HFF-Myc (cell line): ENCODE results near the gene RCOR1.

Source experiments
- DNase-seq: peaks from one replicate; pipeline ENCODE4 v3.0.0-alpha.2; 2011; ENCODE audit warnings: low read depth; ENCODE audit errors: extremely low read depth
- H3K4me3 ChIP-seq: replicated peaks from 2 replicates; pipeline ENCODE4 v1.5.1; 2011; ENCODE audit warnings: low read depth, mild to moderate bottlenecking, control low read depth, low read length
- TF ChIP-seq, protein P1 (sequence below): IDR thresholded peaks from 2 replicates; pipeline ENCODE4 v1.5.1; 2012; ENCODE audit warnings: mild to moderate bottlenecking, low read depth, low read length, control low read depth; ENCODE audit errors: missing control alignments

RCOR1 gene

DNA sequence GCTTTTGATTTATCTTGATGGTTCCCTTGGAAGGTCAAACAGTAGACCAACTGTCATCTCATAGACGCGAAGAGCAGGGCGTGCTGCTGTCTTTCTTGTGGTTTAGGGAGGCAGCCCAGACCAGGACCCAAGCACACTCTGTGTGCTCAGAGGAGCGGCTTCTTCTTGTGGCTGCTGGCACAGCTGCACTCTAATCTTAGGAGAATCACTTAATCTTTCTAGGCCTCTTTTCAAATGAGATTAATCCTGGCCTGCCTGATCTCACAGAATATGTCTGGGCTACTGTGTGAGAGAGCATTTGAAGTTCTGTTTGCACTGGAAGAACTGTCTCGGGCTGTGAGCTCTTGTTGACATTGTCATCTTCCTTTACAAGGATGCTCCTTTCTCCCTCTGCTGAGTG is 124.8 kb downstream of the RCOR1 start:
- TF ChIP-seq, protein P1, sequence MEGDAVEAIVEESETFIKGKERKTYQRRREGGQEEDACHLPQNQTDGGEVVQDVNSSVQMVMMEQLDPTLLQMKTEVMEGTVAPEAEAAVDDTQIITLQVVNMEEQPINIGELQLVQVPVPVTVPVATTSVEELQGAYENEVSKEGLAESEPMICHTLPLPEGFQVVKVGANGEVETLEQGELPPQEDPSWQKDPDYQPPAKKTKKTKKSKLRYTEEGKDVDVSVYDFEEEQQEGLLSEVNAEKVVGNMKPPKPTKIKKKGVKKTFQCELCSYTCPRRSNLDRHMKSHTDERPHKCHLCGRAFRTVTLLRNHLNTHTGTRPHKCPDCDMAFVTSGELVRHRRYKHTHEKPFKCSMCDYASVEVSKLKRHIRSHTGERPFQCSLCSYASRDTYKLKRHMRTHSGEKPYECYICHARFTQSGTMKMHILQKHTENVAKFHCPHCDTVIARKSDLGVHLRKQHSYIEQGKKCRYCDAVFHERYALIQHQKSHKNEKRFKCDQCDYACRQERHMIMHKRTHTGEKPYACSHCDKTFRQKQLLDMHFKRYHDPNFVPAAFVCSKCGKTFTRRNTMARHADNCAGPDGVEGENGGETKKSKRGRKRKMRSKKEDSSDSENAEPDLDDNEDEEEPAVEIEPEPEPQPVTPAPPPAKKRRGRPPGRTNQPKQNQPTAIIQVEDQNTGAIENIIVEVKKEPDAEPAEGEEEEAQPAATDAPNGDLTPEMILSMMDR = no peak
- H3K4me3 ChIP-seq = no peak overlapping the region
- DNase-seq = no peak

- TF ChIP-seq, protein P1 = no peak
- H3K4me3 ChIP-seq = no peak overlapping the region
- DNase-seq = no peak
These were observed 130.2 kb downstream of the RCOR1 start for GRCh38 chr14:102722646-102723045.

DNA sequence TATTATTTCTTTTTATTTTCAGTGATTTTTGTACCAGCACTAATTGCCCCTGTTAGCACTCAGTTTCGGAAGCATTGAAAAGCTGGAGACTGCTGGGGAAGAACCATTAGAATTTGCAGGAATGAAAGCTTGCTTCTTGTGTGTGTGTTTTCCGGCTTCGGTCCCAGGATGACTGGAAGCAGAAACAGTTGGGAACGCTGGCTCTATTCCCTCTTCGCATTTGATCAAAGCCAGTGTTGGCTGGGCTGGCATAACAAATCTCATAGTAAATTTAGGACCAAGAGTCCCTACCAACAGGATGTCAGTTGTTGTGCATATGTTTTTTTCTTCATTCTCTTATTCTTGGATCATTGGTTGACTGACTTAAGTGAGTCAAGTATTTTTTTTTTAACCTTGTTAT is 131.2 kb downstream of the RCOR1 start:
- TF ChIP-seq, protein P1 = no peak
- H3K4me3 ChIP-seq = no peak overlapping the region
- no peak for DNase-seq

DNA sequence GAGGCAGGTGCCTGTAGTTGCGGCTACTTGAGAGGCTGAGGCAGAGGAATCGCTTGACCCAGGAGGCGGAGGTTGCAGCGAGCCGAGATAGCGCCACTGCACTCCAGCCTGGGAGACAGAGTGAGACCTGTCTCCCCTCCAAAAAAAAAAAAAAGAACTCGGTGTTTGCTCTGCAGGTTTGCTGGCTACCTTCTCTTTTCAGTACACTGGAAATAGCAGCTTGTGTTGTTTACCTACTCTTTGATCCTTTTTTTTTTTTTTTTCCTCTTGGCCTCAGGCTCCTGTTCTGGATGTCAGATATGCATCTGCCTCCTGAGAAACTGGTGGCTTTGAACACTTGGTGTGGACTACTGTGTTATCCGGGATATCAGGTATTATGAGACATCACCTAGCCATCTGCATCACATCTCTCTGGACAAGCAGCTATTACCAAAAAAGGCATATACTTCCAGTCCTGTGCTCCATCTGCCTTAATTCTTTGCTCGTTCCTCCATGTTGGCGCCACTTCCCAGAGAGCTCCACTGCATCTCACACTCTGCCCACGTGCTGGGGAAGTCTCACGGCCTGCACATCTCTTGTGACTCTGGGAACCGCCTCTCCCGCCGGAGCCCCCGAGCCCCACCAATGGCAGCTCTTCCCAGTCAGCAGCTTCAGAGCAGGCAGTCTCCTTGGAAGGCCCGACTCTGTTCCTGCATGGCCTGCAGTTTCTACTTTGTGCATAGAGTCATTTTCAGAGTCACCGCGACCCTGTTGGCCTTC is 133.9 kb downstream of the RCOR1 start:
- DNase-seq = no peak
- H3K4me3 ChIP-seq = no peak overlapping the region
- TF ChIP-seq, protein P1 = no peak

DNA sequence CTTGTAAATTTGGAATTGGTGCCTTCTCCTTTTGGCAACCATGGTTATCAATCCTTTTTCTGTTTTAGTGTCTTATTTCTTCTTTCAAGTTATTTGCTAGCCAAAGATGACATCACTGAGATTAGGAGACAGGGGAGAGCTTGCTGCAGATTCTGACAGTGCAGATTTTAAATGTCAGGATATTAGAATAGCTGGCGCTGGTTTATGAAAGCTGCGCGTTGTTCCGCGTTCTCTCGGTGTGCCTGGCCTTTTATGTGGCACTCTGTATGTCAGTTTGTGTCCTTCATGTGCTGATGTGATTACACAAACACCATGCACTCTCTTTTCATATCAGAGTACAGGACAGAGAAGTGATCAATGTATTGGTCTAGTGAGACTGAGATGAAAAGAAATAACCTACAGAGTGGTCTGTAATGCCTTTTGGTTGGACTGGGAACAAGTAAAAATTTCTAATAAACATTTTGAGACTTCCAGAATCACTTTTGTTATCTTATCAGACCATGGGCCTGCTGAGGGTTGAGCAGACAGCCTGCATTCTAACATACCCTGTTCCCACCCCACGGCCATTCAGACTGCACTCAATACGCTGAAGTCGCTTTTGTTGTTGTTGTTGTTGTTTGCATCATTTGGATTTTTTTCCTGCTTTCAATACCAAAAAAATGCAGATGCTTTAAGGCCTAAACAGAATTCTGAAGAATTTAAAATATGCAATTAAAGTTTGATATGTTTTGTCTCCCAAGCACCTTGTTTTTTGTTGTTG is 135.1 kb downstream of the RCOR1 start:
- H3K4me3 ChIP-seq = no peak overlapping the region
- TF ChIP-seq, protein P1 = no peak
- no peak for DNase-seq

- DNase-seq = no peak
- TF ChIP-seq, protein P1 = no peak
- H3K4me3 ChIP-seq = no peak overlapping the region
These were observed 136.1 kb downstream of the RCOR1 start for GRCh38 chr14:102728501-102728900.
